ENCODE results near the gene EPB41L4A.

The EPB41L4A gene

DNA sequence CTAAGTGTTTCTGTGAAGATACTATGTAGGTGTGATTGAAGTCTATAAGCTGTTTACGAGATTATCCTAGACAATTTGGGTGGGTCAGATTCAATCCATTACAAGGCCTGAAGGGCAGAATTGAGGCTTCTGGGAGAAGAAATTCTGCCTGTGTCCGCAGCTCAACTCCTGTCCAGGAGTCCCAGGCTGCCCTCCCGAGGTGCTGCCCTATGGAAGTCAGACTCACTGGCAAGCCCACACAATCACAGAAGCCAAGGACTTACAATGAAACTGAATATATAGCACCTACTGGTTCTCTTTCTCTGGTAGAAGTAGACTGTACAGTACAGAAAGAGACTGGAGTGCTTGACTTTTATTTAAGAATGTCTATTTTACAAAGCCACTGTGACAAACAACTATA lies 74.5 kb downstream of the EPB41L4A start:
- POLR2A ChIA-PET: no interaction called here
- Histone ChIP-seq H3K9me3 (ENCODE audit: control insufficient read depth, insufficient read depth, low read depth, low read length) (no peaks in the 10 kb centered on the region), H3K4me3 (ENCODE audit: low read depth, low read length) (no peak overlapping the region), H3K36me3 (ENCODE audit: control insufficient read depth in 2 of 2, insufficient read depth in 1 of 2, low read length in 2 of 2) (no peaks in the 10 kb centered on the region), H3K4me1 (ENCODE audit: control insufficient read depth, insufficient read depth, low read length) (no peaks in the 10 kb centered on the region), H3K27ac (ENCODE audit: extremely low read depth, low read depth, low read length) (no peak overlapping the region)
- no peak for TF ChIP-seq ZNF560 (tag by site-specific recombination; IDR thresholded peaks at IDR 0.05; ENCODE audit: borderline replicate concordance)
- TF ChIP-seq ZNF248 (tag by site-specific recombination; IDR thresholded peaks at IDR 0.05): no peak
- no peak for TF ChIP-seq IKZF3 (tag by site-specific recombination; IDR thresholded peaks at IDR 0.05)
- TF ChIP-seq ZNF184 (tag by site-specific recombination; IDR thresholded peaks at IDR 0.05): no peak
- TF ChIP-seq ZNF157 (tag by site-specific recombination; IDR thresholded peaks at IDR 0.05): no peak
- no peak for TF ChIP-seq MYNN (tag by site-specific recombination; IDR thresholded peaks at IDR 0.05; ENCODE audit: borderline replicate concordance)
- no peak for TF ChIP-seq ZBTB26 (tag by site-specific recombination; optimal IDR thresholded peaks at IDR 0.05)
- no peak for TF ChIP-seq ZNF114 (tag by site-specific recombination; IDR thresholded peaks at IDR 0.05)
- TF ChIP-seq ZNF292 (tag by site-specific recombination; IDR thresholded peaks at IDR 0.05; ENCODE audit: borderline replicate concordance, low read depth): no peak
- CTCF ChIA-PET: no interaction called here

GRCh38 chr5:112342389-112342788 lies 76.7 kb downstream of the EPB41L4A start:
- H3K36me3 ChIP-seq (ENCODE audit: control insufficient read depth in 2 of 2, insufficient read depth in 1 of 2, low read length in 2 of 2): no peaks in the 10 kb centered on the region
- TF ChIP-seq ZSCAN16 (tag by site-specific recombination; IDR thresholded peaks at IDR 0.05) (no peak), ZNF175 (tag by site-specific recombination; IDR thresholded peaks at IDR 0.05) (no peak), ZNF660 (tag by site-specific recombination; IDR thresholded peaks at IDR 0.05) (no peak), ZNF214 (tag by site-specific recombination; IDR thresholded peaks at IDR 0.05; ENCODE audit: borderline replicate concordance) (no peak), ZNF610 (tag by site-specific recombination; IDR thresholded peaks at IDR 0.05; ENCODE audit: borderline replicate concordance) (no peak), ZNF677 (tag by site-specific recombination; IDR thresholded peaks at IDR 0.05) (no peak), ZNF830 (tag by site-specific recombination; IDR thresholded peaks at IDR 0.05; ENCODE audit: low read depth) (no peak), PRDM10 (tag by site-specific recombination; IDR thresholded peaks at IDR 0.05) (no peak), RBAK (tag by site-specific recombination; IDR thresholded peaks at IDR 0.05) (no peak), KLF16 (tag by site-specific recombination; IDR thresholded peaks at IDR 0.05) (no peak), ZNF292 (tag by site-specific recombination; IDR thresholded peaks at IDR 0.05; ENCODE audit: borderline replicate concordance, low read depth) (no peak)
- TF ChIP-seq, protein P1, sequence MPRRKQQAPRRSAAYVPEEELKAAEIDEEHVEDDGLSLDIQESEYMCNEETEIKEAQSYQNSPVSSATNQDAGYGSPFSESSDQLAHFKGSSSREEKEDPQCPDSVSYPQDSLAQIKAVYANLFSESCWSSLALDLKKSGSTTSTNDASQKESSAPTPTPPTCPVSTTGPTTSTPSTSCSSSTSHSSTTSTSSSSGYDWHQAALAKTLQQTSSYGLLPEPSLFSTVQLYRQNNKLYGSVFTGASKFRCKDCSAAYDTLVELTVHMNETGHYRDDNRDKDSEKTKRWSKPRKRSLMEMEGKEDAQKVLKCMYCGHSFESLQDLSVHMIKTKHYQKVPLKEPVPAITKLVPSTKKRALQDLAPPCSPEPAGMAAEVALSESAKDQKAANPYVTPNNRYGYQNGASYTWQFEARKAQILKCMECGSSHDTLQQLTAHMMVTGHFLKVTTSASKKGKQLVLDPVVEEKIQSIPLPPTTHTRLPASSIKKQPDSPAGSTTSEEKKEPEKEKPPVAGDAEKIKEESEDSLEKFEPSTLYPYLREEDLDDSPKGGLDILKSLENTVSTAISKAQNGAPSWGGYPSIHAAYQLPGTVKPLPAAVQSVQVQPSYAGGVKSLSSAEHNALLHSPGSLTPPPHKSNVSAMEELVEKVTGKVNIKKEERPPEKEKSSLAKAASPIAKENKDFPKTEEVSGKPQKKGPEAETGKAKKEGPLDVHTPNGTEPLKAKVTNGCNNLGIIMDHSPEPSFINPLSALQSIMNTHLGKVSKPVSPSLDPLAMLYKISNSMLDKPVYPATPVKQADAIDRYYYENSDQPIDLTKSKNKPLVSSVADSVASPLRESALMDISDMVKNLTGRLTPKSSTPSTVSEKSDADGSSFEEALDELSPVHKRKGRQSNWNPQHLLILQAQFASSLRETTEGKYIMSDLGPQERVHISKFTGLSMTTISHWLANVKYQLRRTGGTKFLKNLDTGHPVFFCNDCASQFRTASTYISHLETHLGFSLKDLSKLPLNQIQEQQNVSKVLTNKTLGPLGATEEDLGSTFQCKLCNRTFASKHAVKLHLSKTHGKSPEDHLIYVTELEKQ (tag by site-specific recombination; IDR thresholded peaks at IDR 0.05; ENCODE audit: borderline replicate concordance): no peak
- TF ChIP-seq, protein P2, sequence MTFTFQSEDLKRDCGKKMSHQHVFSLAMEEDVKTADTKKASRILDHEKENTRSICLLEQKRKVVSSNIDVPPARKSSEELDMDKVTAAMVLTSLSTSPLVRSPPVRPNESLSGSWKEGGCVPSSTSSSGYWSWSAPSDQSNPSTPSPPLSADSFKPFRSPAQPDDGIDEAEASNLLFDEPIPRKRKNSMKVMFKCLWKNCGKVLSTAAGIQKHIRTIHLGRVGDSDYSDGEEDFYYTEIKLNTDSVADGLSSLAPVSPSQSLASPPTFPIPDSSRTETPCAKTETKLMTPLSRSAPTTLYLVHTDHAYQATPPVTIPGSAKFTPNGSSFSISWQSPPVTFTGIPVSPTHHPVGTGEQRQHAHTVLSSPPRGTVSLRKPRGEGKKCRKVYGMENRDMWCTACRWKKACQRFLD (tag by site-specific recombination; IDR thresholded peaks at IDR 0.05): no peak
- TF ChIP-seq, protein P3, sequence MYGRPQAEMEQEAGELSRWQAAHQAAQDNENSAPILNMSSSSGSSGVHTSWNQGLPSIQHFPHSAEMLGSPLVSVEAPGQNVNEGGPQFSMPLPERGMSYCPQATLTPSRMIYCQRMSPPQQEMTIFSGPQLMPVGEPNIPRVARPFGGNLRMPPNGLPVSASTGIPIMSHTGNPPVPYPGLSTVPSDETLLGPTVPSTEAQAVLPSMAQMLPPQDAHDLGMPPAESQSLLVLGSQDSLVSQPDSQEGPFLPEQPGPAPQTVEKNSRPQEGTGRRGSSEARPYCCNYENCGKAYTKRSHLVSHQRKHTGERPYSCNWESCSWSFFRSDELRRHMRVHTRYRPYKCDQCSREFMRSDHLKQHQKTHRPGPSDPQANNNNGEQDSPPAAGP (tag by site-specific recombination; IDR thresholded peaks at IDR 0.05): no peak

More at GRCh38 chr5:112342389-112342788, 76.7 kb downstream of the EPB41L4A start:
- POLR2A ChIA-PET: no interaction called here
- H3K9me3 ChIP-seq (ENCODE audit: control insufficient read depth, insufficient read depth, low read depth, low read length): no peaks in the 10 kb centered on the region
- H3K4me3 ChIP-seq (ENCODE audit: low read depth, low read length): no peak overlapping the region
- no peak overlapping the region for H3K27ac ChIP-seq (ENCODE audit: extremely low read depth, low read depth, low read length)
- H3K4me1 ChIP-seq (ENCODE audit: control insufficient read depth, insufficient read depth, low read length): peaks cover 6% of the 10 kb centered on the region
- CTCF ChIA-PET: no interaction called here

Data from HEK293 (cell line).